Effector CD8-positive, alpha-beta T cell (primary cell): ENCODE data around the gene ADORA3.
"Not testable (repeated sequence)": the region's sequence is repeated elsewhere in the genome, so short reads cannot be mapped to it uniquely, and the experiment has no call there.

Experiments used
- DNase-seq: peaks from one replicate; lab custom pipeline; 2025; lab: John Stamatoyannopoulos, UW
- total RNA-seq, 4 experiments: gene quantifications; one replicate each; lab custom pipeline; 2026; lab: John Stamatoyannopoulos, UW

Gene ADORA3
- 0 reads per million in 4 experiments for total RNA-seq

GRCh38 chr1:111503585-111504060 lies at the start of gene ADORA3, which contains the start of gene TMIGD3:
Gene ADORA3, minus strand, starts transcription at chr1:111503633. Its CDS starts 279 bp downstream, at chr1:111503354.
Gene TMIGD3, minus strand, starts transcription at chr1:111503633. Its CDS starts 279 bp downstream, at chr1:111503354.
- no peak for DNase-seq

DNA sequence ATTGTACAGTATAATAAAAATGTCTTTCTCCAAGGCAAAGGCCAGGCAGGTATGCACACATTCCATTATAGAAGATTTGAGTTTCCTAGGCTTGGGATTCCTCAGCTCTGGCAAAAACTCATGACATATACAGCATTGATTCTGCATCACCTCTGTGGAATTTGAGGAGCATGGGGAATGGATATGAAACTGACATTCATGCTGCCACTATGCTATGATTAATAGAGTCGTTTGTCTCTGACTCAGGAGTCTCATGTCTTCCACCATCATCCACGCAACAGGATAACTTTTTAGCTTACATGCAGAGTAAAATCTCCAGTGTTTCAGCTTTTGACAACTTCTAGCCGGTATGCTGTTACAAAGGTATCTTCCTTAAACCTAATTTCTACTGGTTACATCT lies 49.8 kb upstream of the ADORA3 start:
- no peak for DNase-seq

DNA sequence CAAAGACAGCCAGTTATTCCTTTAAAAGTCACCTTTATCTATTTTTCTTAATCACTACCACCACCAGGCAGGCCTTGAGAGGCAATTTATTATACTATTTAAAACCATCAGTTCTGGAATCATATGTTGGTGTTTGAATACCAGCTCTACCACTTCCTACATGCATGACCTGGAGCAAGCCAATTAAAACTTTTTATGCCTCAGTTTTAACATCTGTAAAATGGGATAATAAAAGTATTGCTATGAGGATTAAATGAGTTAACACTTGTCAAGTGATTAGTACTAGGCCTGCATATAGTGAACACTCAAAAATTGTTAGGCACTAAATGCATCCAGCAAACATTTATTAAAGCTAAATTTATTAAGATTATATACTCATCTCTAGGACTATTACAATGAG lies 49.2 kb upstream of the ADORA3 start:
- no peak for DNase-seq

GRCh38 chr1:111551623-111552411 lies 48.4 kb upstream of the ADORA3 start:
- no peak for DNase-seq

GRCh38 chr1:111547786-111548185 lies 44.4 kb upstream of the ADORA3 start:
- not testable (repeated sequence) for DNase-seq

DNA sequence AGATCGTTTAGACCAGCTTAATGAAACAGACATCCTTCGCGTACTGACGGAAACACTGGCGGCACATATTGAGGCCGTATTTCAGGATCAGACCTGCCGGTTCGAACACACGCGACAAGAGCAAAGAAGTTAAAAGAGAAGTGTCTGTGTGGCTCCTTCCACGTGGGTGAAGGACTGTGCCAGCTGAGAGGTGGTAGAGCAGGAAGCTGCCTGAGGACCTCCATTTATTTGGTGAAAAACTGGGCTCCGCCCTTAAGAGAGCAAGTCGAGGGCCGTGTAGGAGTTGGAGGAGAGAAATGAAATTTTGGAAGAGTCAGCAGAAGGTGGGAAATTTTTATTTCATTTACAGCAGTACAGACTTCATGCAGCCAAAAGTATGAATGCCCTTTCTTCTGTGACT lies 38.8 kb upstream of the ADORA3 start:
- no peak for DNase-seq

GRCh38 chr1:111541721-111542120 lies 38.3 kb upstream of the ADORA3 start:
- DNase-seq = no peak

DNA sequence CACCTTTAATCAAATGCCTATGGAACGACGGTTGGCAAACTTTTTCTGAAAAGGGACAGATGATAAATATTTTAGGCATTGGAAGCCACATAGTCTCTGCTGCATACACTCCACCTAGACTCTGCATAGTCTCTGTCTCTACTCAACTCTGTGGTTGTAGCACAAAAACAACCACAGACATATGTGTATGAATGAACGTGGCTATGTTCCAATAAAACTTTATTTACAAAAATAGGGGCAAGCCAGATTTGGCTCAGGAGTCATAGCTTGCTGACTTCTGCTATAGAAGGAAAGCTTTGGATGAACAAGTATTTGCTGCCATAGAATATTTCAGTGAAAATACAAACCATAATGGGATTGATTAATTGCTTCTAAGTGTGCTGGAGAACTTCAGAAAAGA lies 37.5 kb upstream of the ADORA3 start:
- no peak for DNase-seq

- no peak for DNase-seq
Observed at GRCh38 chr1:111538343-111539025, 35.1 kb upstream of the ADORA3 start.

DNA sequence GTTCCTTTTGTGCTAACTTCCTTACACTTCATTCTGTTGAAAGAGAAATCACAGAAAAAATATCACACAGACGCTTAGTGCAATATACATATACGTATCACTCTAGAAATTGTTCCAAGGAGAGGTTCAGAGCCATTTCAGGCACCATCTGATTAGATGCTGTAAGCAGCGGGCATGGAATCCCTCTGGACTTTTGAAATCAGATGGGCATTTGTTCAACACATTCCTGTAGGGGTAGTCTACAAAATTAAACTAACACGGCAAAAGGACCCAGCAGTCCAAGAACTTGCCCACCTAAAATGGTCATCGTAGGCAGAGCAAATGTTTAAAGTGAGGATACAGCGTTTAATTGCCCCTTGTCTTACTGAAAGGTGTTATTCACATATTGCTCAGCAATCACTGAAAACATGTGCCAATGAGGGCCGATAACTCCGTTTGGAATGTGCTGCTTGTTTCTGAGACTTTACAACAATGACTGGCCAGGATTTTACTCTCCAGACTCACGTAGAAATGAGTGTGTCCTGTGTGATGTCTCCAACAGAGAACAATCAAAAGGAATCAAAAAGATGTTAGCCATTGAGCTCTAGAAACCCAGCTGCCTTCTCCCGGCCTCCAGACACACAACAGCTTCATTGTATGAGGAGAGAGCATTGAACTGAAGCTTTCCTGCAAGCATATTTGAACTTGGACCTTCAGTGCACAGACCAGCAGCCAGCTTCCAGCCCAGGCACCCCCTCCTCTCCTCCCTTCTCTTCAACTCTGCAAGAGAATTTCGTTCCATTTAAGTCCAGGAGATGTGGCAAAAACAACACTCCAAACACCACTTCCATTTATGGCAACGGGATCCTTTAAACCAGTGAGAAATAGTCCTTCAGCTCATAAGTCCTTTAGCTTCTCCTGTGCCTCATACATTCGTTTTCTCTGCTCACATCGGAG lies 32.1 kb upstream of the ADORA3 start:
- no peak for DNase-seq

DNA sequence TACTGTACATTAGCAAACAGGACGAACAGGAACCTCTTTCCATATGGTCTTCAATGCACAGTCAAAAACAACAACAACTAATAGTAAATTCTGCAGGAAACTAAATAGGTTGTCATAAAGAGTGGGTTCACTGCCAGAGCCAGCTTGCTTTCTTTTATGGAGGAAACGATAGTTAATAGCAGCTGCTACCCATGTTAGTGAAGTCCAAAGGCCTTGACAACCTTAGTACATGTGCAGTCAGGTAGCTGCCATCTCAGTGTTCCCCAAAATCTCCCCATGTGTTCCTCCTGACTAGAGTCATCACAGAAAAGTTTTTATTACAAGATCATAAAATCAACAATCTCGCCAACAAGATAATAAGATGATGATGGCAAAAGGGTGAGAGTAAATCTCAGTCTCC lies 16.6 kb upstream of the ADORA3 start:
- DNase-seq = no peak

- no peak for DNase-seq
Observed at GRCh38 chr1:111517469-111518225, 14.2 kb upstream of the ADORA3 start.

GRCh38 chr1:111516005-111516535 lies 12.6 kb upstream of the ADORA3 start:
- DNase-seq = peak; percentile 9

DNA sequence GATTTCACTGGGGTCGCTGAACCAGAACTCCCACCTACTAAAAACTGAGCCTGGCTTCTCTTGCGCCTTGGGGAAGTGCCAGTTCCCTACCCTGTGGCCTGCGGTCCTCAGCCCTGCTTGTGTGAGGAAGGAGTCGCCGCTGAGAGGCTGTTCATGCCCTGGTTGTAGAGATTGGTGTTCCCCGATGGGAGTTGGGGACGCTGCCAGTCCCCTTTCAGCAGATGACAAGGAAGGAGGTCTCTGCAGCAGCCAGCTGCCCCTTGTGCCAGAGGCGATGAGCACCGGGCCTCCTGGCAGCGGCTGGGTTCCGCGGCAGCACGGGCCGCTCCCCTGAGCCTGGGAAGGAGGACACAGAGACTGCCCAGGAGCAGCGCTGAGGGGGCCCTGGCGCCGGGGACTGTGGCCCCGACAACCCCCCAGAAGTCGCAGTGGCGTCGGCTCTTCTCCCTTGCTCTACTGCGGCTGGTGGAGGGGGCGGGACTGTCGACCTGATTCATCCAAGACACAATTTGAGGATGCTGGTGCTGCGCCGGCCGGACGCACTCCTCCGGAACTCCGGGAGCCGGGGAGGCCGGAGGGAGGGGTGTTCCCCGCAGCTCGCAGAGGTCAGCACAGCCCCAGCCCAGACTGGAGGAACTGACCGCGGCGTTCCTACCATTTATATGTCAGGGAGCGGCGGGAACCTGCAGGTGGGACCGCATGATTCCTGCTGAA lies 12.0 kb upstream of the ADORA3 start:
- DNase-seq = peak; percentile 2

GRCh38 chr1:111513410-111514020 lies 10.1 kb upstream of the ADORA3 start:
- DNase-seq = no peak

DNA sequence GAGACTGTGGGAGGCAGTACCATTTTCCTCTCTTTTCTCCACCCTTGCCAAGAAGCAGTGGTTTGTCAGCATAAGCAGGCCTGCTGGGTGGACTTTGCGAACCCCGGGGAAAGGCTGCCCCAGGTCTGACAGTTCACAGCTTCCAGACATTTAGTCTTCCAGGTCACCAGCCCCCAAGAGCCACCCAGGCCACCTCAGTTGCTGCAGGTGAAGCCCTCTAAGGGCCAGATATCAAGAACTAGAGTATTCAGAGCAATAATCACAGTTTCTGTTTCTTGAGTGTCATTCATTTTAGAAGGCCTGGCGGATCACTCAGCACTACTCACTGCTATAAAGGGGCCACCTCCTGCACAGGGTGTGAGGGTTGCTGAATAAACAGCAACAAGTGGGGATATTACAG lies 9.5 kb upstream of the ADORA3 start:
- no peak for DNase-seq

DNA sequence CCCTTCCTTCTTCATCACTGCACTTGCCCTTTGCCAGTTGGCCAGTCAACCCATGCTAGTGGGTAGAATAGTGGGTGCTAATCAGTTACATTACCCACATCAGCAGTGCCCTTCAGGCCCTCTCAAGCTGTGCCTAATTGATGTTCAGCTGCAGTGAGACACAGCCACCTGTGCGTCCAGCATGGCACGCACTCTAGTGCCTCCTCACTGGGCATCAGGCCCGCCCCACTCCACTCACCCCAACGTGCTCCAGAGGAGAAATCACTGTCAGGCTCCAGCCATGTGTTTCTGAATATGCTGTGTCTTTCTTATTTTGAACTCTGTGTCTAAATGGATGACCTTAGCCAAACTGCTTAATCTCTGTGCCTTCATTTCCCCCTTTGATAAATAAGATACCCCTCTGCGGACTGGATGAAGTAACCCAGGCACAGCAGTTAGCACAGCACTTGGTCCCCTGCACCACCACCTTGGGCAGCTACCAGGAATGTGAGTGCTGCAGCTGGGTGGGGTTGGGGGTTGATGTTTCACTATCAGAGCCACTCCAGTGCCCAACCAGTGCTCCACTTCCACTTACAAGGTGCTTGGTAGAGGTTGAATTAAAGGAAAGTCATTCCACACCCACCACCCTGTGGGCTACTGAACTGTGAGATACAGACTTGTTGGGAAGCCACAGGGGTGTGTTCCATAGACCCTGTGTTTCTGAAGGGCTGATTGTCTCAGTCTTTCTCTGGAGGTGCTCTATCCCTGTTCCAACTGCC lies 8.9 kb upstream of the ADORA3 start:
- DNase-seq = no peak

DNA sequence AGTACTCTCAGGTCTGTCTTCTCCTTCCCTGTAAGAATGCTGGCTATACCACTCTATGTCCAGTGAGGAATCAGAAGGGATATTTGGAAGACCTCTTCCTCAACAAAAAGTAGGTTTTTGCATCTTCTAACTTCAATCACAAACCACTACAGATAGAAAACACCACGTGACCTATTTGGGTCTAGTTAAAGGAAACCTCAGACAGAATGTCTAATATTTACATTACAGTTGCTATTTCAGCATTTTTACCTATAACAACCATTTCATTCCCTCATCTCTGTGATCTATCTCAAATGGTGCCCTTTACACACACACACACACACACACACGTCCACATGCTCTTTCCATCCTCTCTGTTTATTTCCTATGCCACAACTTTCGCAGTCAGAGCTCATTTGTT lies 7.9 kb upstream of the ADORA3 start:
- DNase-seq = no peak

DNA sequence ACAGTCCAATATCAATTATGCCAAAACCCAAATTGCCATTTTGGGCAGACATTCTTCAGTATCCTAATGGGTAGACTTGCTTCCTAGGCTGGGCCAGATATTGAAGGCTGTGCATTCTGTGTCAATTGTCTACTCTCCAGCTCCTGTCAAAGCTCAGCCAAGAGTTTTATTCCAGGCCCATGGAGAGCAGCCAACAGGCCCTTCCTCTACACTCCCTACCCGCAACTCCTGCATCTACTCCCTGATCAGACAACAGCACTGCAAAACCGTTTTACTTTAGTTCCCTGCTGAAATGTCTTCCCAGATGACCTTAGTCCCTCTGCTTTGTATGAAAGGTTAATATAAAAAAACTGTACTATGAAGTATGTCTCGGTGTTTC lies 6.6 kb upstream of the ADORA3 start:
- no peak for DNase-seq
